NB4 (cell line): ENCODE results near the gene ELAPOR1.

Experiments used
- DNase-seq: peaks from one replicate; pipeline ENCODE4 v3.0.0; 2010; ENCODE audit warnings: low read depth
- H3K4me3 ChIP-seq: one replicate; pipeline ENCODE4 v1.5.1; 2011; ENCODE audit warnings: mild to moderate bottlenecking, low read depth, low read length, moderate library complexity
- MYC ChIP-seq: IDR thresholded peaks from 2 replicates; pipeline ENCODE4 v1.6.1; 2011; ENCODE audit warnings: low read depth, low read length
- POLR2A ChIP-seq: IDR thresholded peaks from 2 replicates; pipeline ENCODE4 v1.6.1; 2011; ENCODE audit warnings: mild to moderate bottlenecking; ENCODE audit not compliant: insufficient read length; ENCODE audit errors: extremely low read depth
- TF ChIP-seq, protein P1 (sequence below): IDR thresholded peaks from 2 replicates; pipeline ENCODE4 v1.6.1; 2011; ENCODE audit warnings: low read depth, low read length
- TF ChIP-seq, protein P2 (sequence below): IDR thresholded peaks from one replicate; pipeline ENCODE4 v1.5.1; 2012; ENCODE audit warnings: low read depth, low read length

Gene ELAPOR1

GRCh38 chr1:109111386-109112055 is 2.4 kb upstream of the ELAPOR1 start:
- no peak overlapping the region for H3K4me3 ChIP-seq
- DNase-seq = peak; percentile 62
- no peak; the same call in 1 of the 2 replicates for TF ChIP-seq MYC
- TF ChIP-seq, protein P1, sequence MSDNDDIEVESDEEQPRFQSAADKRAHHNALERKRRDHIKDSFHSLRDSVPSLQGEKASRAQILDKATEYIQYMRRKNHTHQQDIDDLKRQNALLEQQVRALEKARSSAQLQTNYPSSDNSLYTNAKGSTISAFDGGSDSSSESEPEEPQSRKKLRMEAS = peak; percentile 63; the same call in 1 of the 2 replicates

DNA sequence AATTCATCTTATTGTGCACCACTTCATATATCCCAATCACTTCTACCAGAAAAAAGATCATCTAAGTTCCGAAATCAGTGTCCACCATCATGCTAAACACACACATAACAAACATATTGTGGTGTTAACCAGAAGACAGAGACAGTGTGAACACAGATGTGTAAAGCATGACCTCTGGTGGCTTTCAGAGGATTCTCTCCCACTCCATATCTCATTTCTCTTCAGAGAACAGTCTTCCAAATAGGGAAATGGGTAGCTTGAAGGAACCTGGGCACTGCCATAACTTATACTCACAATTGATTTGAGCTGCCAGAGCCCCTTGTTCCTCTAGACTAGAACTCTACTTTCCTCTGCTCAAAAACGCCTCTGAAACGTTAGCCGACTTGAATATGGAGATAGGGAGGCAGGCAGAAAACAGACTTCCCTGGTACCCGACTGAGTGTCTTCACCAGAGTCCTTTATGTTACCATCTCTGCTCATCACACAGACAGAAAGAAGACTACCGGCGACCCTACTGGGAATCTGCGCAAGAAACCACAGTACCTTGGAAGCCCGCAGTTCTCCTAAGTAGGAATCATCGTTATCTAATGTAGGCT is 1.8 kb upstream of the ELAPOR1 start:
- TF ChIP-seq, protein P2, sequence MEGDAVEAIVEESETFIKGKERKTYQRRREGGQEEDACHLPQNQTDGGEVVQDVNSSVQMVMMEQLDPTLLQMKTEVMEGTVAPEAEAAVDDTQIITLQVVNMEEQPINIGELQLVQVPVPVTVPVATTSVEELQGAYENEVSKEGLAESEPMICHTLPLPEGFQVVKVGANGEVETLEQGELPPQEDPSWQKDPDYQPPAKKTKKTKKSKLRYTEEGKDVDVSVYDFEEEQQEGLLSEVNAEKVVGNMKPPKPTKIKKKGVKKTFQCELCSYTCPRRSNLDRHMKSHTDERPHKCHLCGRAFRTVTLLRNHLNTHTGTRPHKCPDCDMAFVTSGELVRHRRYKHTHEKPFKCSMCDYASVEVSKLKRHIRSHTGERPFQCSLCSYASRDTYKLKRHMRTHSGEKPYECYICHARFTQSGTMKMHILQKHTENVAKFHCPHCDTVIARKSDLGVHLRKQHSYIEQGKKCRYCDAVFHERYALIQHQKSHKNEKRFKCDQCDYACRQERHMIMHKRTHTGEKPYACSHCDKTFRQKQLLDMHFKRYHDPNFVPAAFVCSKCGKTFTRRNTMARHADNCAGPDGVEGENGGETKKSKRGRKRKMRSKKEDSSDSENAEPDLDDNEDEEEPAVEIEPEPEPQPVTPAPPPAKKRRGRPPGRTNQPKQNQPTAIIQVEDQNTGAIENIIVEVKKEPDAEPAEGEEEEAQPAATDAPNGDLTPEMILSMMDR = peak; percentile 44
- no peak for TF ChIP-seq MYC
- TF ChIP-seq, protein P1 = no peak
- no peak for TF ChIP-seq POLR2A
- no peak overlapping the region for H3K4me3 ChIP-seq
- DNase-seq = peak; percentile 68

GRCh38 chr1:109112652-109113285 is 1.1 kb upstream of the ELAPOR1 start:
- no peak overlapping the region for H3K4me3 ChIP-seq
- DNase-seq = peak; percentile 84
- no peak for TF ChIP-seq POLR2A
- TF ChIP-seq, protein P1 = 0 out of 2 replicates have a peak, but pooled peaks have one; percentile 14
- TF ChIP-seq, protein P2 = peak; percentile 85
- 0 out of 2 replicates have a peak, but pooled peaks have one; percentile 11 for TF ChIP-seq MYC

- TF ChIP-seq MYC = no peak
- no peak for DNase-seq
- H3K4me3 ChIP-seq = no peak overlapping the region
Measured at GRCh38 chr1:109114342-109114674, 393 bp downstream of the ELAPOR1 start.

- DNase-seq = no peak
- TF ChIP-seq POLR2A (no peak), MYC (no peak)
- TF ChIP-seq, protein P2 = no peak
- TF ChIP-seq, protein P1 = no peak
Measured at GRCh38 chr1:109115685-109116084, 1.8 kb downstream of the ELAPOR1 start.

DNA sequence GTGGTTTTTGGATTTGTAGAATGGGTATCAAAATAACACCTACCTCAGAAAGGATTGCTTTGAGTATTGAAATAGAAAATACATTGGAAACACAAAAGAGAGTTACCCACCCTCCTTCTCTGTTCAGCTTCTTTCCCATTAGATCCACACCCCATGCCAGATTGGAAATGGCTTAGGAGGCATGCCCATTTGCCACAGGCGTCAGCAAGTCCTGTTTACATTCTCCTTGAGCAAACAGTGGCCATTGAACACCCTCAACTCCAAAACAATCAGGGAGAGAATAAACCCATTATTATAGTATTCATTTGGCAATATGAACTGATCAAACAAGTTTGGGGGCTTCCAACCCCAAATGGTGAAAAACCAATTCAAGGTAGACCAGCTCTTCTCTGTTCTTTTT is 2.4 kb downstream of the ELAPOR1 start:
- DNase-seq = no peak
- TF ChIP-seq, protein P1 = no peak
- TF ChIP-seq MYC (no peak), POLR2A (no peak)
- TF ChIP-seq, protein P2 = no peak
- H3K4me3 ChIP-seq = no peak overlapping the region

More at GRCh38 chr1:109115685-109116084, 1.8 kb downstream of the ELAPOR1 start:
- no peak overlapping the region for H3K4me3 ChIP-seq
